Measurements from ENCODE around the gene ABCA9. TPM values are rescaled to one million over a fixed set of nuclear protein-coding genes. Genes with fewer than 3 reads are reported as not detected.

The ABCA9 gene
- total and polyA plus RNA-seq, 2 experiments from 2014 or later: not detected

DNA sequence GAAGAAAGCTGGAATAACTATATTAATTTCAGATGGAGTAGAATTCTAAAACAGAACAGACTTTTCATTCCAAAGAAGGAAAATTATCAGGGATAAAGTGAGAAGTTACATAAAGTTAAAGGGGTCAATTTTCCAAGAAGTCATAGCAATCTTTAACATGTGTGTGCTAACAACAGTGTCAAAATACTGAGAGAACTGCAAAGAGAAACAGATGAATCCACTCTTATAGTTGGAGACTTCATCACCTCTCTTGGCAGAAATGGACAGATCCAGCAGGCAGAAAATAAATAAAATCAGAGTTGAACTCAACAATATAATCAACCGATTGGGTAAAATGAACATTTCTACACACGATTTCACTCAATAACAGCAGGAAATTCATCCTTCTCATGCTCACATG, 5.4 kb downstream of the ABCA9 start:
- Mint-ChIP-seq H3K36me3 (ENCODE audit: low read depth) (no peaks in the 10 kb centered on the region), H3K27me3 (ENCODE audit: insufficient read depth, low read depth, poor library complexity) (no peaks in the 10 kb centered on the region), H3K27ac (no peak overlapping the region), H3K4me3 (no peak overlapping the region), H3K9me3 (no peaks in the 10 kb centered on the region), H3K4me1 (no peaks in the 10 kb centered on the region)
- Histone ChIP-seq H3K4me1 (ENCODE audit: insufficient read depth) (no peaks in the 10 kb centered on the region), H3K36me3 (ENCODE audit: insufficient read depth) (no peaks in the 10 kb centered on the region), H3K27me3 (ENCODE audit: insufficient read depth) (no peaks in the 10 kb centered on the region), H3K27ac (ENCODE audit: low read depth) (no peak overlapping the region), H3K9me2 (ENCODE audit: insufficient read depth) (0 out of 2 replicates have a peak, but pooled peaks cover 3% of the 10 kb centered on the region), H3F3A (replicated peaks; ENCODE audit: low read depth) (no peaks in the 10 kb centered on the region), H3K79me2 (replicated peaks; ENCODE audit: insufficient read depth) (no peaks in the 10 kb centered on the region), H4K20me1 (replicated peaks; ENCODE audit: insufficient read depth) (no peaks in the 10 kb centered on the region), H2AFZ (no peak overlapping the region), H3K4me3 (no peak overlapping the region), H3K4me2 (no peak overlapping the region)
- TF ChIP-seq ZNF114 (CRISPR knock-in tag; IDR thresholded peaks at IDR 0.05) (no peak), NANOG (IDR thresholded peaks at IDR 0.05; ENCODE audit: borderline replicate concordance) (no peak), CREB1 (CRISPR knock-in tag; IDR thresholded peaks at IDR 0.05; ENCODE audit: low read depth) (no peak), STAT1 (IDR thresholded peaks at IDR 0.05; ENCODE audit: unreplicated experiment) (no peak), EZH2 (IDR thresholded peaks at IDR 0.05; ENCODE audit: low read depth, unreplicated experiment) (no peak), JUNB (IDR thresholded peaks at IDR 0.05; ENCODE audit: unreplicated experiment) (no peak), ZNF331 (CRISPR knock-in tag; IDR thresholded peaks at IDR 0.05; ENCODE audit: low read depth) (no peak), EZH2phosphoT487 (IDR thresholded peaks at IDR 0.05; ENCODE audit: unreplicated experiment) (no peak), POLR2AphosphoS5 (IDR thresholded peaks at IDR 0.05; ENCODE audit: low read depth) (no peak), REST (IDR thresholded peaks at IDR 0.05; ENCODE audit: unreplicated experiment) (no peak), ZNF462 (CRISPR knock-in tag; IDR thresholded peaks at IDR 0.05) (no peak)
- TF ChIP-seq, protein P1, sequence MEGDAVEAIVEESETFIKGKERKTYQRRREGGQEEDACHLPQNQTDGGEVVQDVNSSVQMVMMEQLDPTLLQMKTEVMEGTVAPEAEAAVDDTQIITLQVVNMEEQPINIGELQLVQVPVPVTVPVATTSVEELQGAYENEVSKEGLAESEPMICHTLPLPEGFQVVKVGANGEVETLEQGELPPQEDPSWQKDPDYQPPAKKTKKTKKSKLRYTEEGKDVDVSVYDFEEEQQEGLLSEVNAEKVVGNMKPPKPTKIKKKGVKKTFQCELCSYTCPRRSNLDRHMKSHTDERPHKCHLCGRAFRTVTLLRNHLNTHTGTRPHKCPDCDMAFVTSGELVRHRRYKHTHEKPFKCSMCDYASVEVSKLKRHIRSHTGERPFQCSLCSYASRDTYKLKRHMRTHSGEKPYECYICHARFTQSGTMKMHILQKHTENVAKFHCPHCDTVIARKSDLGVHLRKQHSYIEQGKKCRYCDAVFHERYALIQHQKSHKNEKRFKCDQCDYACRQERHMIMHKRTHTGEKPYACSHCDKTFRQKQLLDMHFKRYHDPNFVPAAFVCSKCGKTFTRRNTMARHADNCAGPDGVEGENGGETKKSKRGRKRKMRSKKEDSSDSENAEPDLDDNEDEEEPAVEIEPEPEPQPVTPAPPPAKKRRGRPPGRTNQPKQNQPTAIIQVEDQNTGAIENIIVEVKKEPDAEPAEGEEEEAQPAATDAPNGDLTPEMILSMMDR (conservative IDR thresholded peaks at IDR 0.05; ENCODE audit: low read depth in 2 of 2): no peak
- TF ChIP-seq, protein P2, sequence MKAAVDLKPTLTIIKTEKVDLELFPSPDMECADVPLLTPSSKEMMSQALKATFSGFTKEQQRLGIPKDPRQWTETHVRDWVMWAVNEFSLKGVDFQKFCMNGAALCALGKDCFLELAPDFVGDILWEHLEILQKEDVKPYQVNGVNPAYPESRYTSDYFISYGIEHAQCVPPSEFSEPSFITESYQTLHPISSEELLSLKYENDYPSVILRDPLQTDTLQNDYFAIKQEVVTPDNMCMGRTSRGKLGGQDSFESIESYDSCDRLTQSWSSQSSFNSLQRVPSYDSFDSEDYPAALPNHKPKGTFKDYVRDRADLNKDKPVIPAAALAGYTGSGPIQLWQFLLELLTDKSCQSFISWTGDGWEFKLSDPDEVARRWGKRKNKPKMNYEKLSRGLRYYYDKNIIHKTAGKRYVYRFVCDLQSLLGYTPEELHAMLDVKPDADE (IDR thresholded peaks at IDR 0.05): no peak
- DNase-seq (ENCODE audit: low spot score): no peak
- no peak for ATAC-seq
